ENCODE measurements around the gene PIP4K2A. TPM values are rescaled to one million over a fixed set of nuclear protein-coding genes. Genes with fewer than 3 reads are reported as not detected.
"Not testable (repeated sequence)": the region's sequence is repeated elsewhere in the genome, so short reads cannot be mapped to it uniquely, and the experiment has no call there.

Gene PIP4K2A
- total RNA-seq (100 to 1,000 TPM; 152 to 169 TPM), polyA plus RNA-seq (10 to 100 TPM; 54.3 to 77.5 (median 59.9) TPM), total RNA-seq (169 to 354 (median 285) reads per million in 6 experiments)

- DNase-seq (peak; percentile 63 to 81 (median 76)), ATAC-seq (peak; percentile 80 to 83)
- Mint-ChIP-seq H3K27me3 (no peaks in the 10 kb centered on the region), H3K4me3 (peak within 1 kb of the TSS; percentile 75 to 96 (median 88)), H3K27ac (peak within 1 kb of the TSS; percentile 87 to 96 (median 94)), H3K9me3 (no peaks in the 10 kb centered on the region), H3K36me3 (peaks cover 0 to 2% (median 0%) of the 10 kb centered on the region in 3 donors), H3K4me1 (peaks cover 22 to 43% (median 30%) of the 10 kb centered on the region in 4 donors)
- POLR2A ChIA-PET = interaction anchor here (0.6 to 5.9 kb wide), 18 partner anchors 14 to 114 kb away, joined by 3 to 67 read pairs (median 4); no protein-coding TSS in a partner anchor
Measured at GRCh38 chr10:22714479-22715289, at the start of gene PIP4K2A. Gene PIP4K2A, minus strand, starts transcription at chr10:22714578. Its CDS starts 252 bp downstream, at chr10:22714326.

DNA sequence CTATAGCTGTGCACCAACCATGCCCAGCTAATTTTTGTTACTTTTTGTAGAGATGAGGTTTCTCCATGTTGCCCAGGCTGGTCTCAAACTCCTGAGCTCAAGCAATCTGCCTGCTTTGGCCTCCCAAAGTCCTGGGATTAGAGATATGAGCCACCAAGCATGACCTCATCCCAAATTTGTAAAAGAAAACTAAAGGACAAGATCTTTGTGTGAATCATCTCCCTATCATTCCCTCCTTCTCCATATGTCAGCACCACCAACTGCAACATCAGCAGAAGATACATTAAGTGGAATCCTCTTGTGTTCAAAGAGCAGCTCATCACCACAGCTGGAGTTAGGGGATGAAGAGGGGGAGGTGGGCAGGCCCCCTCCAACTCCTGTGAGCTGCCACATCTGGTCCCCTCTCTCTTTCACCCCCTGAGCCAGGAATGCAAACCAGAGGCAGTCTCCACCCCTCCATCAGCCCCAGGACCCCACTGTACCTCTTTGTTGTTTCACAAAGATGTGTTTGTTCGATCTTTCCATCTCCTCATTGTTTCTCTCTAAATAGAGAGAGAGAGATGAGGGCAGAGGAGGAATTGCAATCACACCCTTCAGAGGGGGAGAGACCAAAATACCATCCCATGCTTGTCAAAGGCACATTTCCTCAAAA is 47.3 kb upstream of the PIP4K2A start:
- Mint-ChIP-seq H3K36me3 (no peaks in the 10 kb centered on the region), H3K27me3 (no peaks in the 10 kb centered on the region), H3K4me1 (peaks cover 0 to 13% (median 0%) of the 10 kb centered on the region in 4 donors), H3K9me3 (no peaks in the 10 kb centered on the region), H3K4me3 (no peak overlapping the region), H3K27ac (peak overlapping the region in 1 of 10 donors; percentile 48)
- DNase-seq (no peak), ATAC-seq (no peak)
- POLR2A ChIA-PET = no interaction called here

DNA sequence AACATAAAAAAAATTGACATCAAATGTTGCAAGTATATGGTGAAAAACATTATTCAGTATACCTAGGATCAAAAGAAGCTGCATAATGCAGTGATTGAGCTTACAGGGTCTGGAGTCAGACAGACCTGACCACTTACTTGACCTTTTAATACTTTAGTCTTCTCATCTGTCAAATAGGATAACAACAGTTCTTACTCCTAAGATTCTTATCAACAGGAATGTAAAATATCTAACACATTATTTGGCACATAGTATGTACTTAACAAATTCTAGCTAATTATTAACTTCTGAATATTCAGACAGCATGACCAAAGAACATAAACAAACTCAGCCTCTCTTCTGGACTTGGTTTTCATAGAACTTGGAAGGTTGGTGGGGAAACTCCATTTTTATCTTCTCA is 45.6 kb upstream of the PIP4K2A start:
- no peaks in the 10 kb centered on the region for H3K36me3 Mint-ChIP-seq
- POLR2A ChIA-PET = no interaction called here
- no peaks in the 10 kb centered on the region for H3K9me3 Mint-ChIP-seq
- DNase-seq (no peak), ATAC-seq (no peak)
- no peak overlapping the region for H3K27ac Mint-ChIP-seq
- peaks cover 0 to 1% (median 0%) of the 10 kb centered on the region in 4 donors for H3K4me1 Mint-ChIP-seq
- no peak overlapping the region for H3K4me3 Mint-ChIP-seq
- H3K27me3 Mint-ChIP-seq = no peaks in the 10 kb centered on the region

DNA sequence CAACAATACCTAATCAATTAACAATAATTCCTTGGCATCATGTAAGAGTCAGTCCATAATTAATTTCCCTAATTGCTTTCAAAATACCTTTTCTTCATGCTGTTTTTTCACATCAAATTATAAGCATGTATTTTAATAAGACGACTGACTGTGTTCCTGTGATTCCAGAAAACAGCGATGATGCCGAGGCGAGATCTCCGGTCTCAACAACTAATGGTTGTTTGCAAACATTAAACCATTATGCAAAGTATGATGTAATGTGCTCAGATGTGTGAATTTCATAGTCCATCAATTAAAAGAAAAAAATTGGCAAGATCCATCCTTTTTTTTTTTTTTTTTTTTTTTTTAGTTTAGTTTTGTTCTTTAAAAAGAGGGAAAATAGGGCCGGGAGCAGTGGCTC is 44.5 kb upstream of the PIP4K2A start:
- no peaks in the 10 kb centered on the region for H3K36me3 Mint-ChIP-seq
- ATAC-seq (no peak), DNase-seq (no peak)
- no peak overlapping the region for H3K4me3 Mint-ChIP-seq
- no peak overlapping the region for H3K27ac Mint-ChIP-seq
- POLR2A ChIA-PET = no interaction called here
- H3K4me1 Mint-ChIP-seq = peaks cover 0 to under 1% (median 0%) of the 10 kb centered on the region in 4 donors
- no peaks in the 10 kb centered on the region for H3K9me3 Mint-ChIP-seq
- H3K27me3 Mint-ChIP-seq = no peaks in the 10 kb centered on the region

GRCh38 chr10:22754296-22754695 is 39.9 kb upstream of the PIP4K2A start:
- no peaks in the 10 kb centered on the region for H3K36me3 Mint-ChIP-seq
- no peaks in the 10 kb centered on the region for H3K9me3 Mint-ChIP-seq
- no peaks in the 10 kb centered on the region for H3K27me3 Mint-ChIP-seq
- DNase-seq = no peak
- no peak for ATAC-seq
- POLR2A ChIA-PET = no interaction called here
- no peak overlapping the region for H3K4me3 Mint-ChIP-seq
- no peak overlapping the region for H3K27ac Mint-ChIP-seq
- peaks cover 2 to 20% (median 10%) of the 10 kb centered on the region in 4 donors for H3K4me1 Mint-ChIP-seq

DNA sequence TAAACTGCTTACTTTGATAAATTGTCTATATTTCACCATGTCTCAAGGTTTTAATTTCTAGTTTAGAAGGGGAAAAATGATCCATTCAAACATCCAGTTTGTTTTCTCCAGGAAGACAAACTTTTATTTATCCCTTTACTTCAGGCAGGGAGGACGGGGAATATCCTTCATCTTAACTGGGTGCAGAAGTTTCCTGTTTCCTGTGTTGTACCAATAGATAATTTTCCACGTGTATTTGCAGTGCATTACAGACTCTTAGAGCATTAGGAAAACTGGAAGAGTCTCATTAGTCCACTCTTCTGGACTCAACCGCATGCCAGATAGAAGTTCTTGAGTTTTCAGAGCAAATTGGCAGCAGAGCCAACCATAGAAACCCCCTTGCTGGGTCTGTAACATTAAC is 39.4 kb upstream of the PIP4K2A start:
- H3K27me3 Mint-ChIP-seq = no peaks in the 10 kb centered on the region
- peaks cover 2 to 20% (median 10%) of the 10 kb centered on the region in 4 donors for H3K4me1 Mint-ChIP-seq
- H3K36me3 Mint-ChIP-seq = no peaks in the 10 kb centered on the region
- no peak for ATAC-seq
- DNase-seq = no peak
- H3K27ac Mint-ChIP-seq = no peak overlapping the region
- no peak overlapping the region for H3K4me3 Mint-ChIP-seq
- POLR2A ChIA-PET = no interaction called here
- H3K9me3 Mint-ChIP-seq = no peaks in the 10 kb centered on the region

DNA sequence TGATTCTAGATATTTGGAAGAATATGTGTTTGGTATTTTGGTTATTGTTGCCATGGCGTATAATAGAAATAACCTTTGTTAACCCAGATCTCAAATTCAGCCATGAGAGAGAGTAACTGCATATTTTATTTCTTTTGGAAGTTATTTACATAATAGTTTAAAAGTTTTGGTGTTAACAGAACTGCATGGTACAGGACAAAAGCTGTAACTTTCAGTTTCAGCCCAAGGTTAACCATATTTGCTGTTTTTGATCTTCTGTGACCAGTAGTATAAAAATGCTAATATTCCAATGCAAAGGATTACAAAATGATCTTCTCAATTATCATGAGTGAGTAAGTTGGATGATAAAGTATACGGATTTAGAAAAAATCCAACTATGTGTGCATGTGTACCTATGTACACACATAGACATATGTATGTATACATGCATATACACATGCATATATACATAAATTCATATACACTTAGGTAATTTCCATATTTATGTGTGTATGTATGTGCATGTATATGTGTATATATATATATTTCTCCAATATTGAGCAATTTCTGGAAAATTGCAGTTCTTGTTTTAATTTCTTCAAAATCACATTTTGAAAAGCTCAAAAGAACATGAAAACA is 38.0 kb upstream of the PIP4K2A start:
- POLR2A ChIA-PET = no interaction called here
- DNase-seq (no peak), ATAC-seq (no peak)
- Mint-ChIP-seq H3K4me3 (no peak overlapping the region), H3K27ac (no peak overlapping the region), H3K36me3 (no peaks in the 10 kb centered on the region), H3K27me3 (no peaks in the 10 kb centered on the region), H3K9me3 (no peaks in the 10 kb centered on the region), H3K4me1 (peaks cover 2 to 20% (median 10%) of the 10 kb centered on the region in 4 donors)

DNA sequence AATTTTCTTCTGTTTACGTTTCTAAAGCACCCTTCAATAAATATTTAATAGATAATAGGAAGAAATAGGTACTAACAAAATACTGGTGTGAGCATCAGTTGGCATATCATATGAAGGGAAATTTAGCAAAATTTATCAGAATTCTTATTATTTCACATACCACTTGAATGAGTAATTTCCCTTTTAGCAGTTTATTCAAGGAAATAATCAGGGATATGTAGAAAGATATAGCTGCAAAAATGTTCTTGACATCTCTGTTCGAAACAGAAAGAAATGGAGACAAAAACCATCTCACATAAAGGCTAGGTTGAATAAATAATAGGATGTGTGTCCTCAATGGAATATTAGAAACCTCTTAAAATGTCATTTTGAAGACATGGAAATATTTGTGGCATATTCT is 35.8 kb upstream of the PIP4K2A start:
- DNase-seq = no peak
- H3K4me1 Mint-ChIP-seq = peaks cover 2 to 20% (median 10%) of the 10 kb centered on the region in 4 donors
- POLR2A ChIA-PET = no interaction called here
- no peaks in the 10 kb centered on the region for H3K36me3 Mint-ChIP-seq
- H3K9me3 Mint-ChIP-seq = no peaks in the 10 kb centered on the region
- no peak for ATAC-seq
- no peak overlapping the region for H3K4me3 Mint-ChIP-seq
- H3K27me3 Mint-ChIP-seq = no peaks in the 10 kb centered on the region
- no peak overlapping the region for H3K27ac Mint-ChIP-seq

- DNase-seq, H3K4me3 Mint-ChIP-seq, POLR2A ChIA-PET, H3K36me3 Mint-ChIP-seq, H3K9me3 Mint-ChIP-seq, ATAC-seq, H3K27me3 Mint-ChIP-seq, H3K27ac Mint-ChIP-seq: not testable (repeated sequence)
- peaks cover 2 to 14% (median 5%) of the 10 kb centered on the region in 4 donors for H3K4me1 Mint-ChIP-seq
Measured at GRCh38 chr10:22744858-22745257, 30.5 kb upstream of the PIP4K2A start.

DNA sequence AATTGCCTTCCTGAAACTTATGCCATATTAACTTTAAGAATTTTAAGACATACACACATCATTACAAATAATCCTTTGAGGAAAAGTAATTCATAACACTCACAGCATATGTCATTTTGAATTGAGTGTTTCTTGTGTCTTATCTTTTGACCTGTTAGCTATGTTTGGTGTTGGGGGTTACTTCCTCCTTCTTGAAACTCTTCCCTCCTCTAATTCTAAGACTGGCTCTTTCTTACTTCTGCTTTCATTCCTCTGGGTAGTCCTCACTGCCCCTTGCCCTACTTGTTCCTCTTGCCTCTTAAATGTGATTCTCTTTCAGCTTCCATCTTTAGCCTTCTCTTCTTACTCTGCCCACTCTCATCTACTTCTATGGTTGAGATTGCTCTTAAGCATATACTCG is 28.3 kb upstream of the PIP4K2A start:
- ATAC-seq (no peak), DNase-seq (no peak)
- Mint-ChIP-seq H3K9me3 (peaks cover 0 to 3% (median 0%) of the 10 kb centered on the region in 9 donors), H3K27me3 (peaks cover 0 to 2% (median 0%) of the 10 kb centered on the region in 5 donors), H3K4me1 (peaks cover 2 to 14% (median 5%) of the 10 kb centered on the region in 4 donors), H3K27ac (peak overlapping the region in 1 of 10 donors; percentile 23), H3K36me3 (peaks cover 0 to 4% (median 1%) of the 10 kb centered on the region in 3 donors), H3K4me3 (no peak overlapping the region)
- POLR2A ChIA-PET = no interaction called here

- H3K36me3 Mint-ChIP-seq, H3K27ac Mint-ChIP-seq, ATAC-seq, H3K9me3 Mint-ChIP-seq, H3K27me3 Mint-ChIP-seq, DNase-seq, H3K4me3 Mint-ChIP-seq: not testable (repeated sequence)
- POLR2A ChIA-PET = interaction anchor here (0.5 kb wide), 1 partner anchor 1162 kb away, joined by 3 read pairs; no protein-coding TSS in a partner anchor
- H3K4me1 Mint-ChIP-seq = peaks cover 2 to 14% (median 5%) of the 10 kb centered on the region in 4 donors
Measured at GRCh38 chr10:22741631-22742030, 27.3 kb upstream of the PIP4K2A start.

DNA sequence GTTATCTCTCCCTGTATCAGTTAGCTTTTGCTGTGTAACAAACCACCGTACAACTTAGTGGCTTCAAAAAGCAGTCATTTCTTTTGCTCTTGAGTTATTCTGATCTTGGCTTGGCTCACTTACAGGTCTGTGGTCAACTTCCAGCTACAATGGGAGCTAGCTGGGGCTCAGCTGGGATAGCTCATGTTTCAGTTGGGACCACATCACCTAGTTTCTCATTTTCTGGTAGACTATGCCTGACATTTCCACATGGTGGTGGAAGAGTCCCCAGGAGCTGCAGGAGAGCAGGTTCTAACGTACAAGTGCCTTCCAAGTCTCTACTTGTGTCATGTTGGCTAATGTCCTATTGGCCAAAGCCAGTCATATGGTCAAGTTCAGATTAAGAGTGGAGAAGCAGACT is 25.8 kb upstream of the PIP4K2A start:
- H3K4me1 Mint-ChIP-seq = peaks cover 2 to 14% (median 5%) of the 10 kb centered on the region in 4 donors
- DNase-seq = no peak
- H3K27ac Mint-ChIP-seq = no peak overlapping the region
- peaks cover 0 to 4% (median 1%) of the 10 kb centered on the region in 3 donors for H3K36me3 Mint-ChIP-seq
- POLR2A ChIA-PET = no interaction called here
- H3K4me3 Mint-ChIP-seq = no peak overlapping the region
- peaks cover 0 to 3% (median 0%) of the 10 kb centered on the region in 9 donors for H3K9me3 Mint-ChIP-seq
- peaks cover 0 to 2% (median 0%) of the 10 kb centered on the region in 5 donors for H3K27me3 Mint-ChIP-seq
- ATAC-seq = no peak

Data from naive thymus-derived CD8-positive, alpha-beta T cell (primary cell).